GM12891 (cell line): ENCODE data around the gene BSND.
"Not testable (repeated sequence)": the region's sequence is repeated elsewhere in the genome, so short reads cannot be mapped to it uniquely, and the experiment has no call there.

Experiments
- DNase-seq: peaks from one replicate; pipeline ENCODE4 v3.0.0; 2011; ENCODE audit warnings: low spot score; ENCODE audit not compliant: insufficient read length
- FAIRE-seq: peaks from 2 replicates; lab custom pipeline; 2011; peaks lifted over from hg19 to GRCh38; lab: Jason Lieb, UNC
- PAX5 ChIP-seq: IDR thresholded peaks from 2 replicates; pipeline ENCODE4 v1.6.1; 2011; ENCODE audit warnings: low read length, moderate library complexity, mild to moderate bottlenecking; ENCODE audit not compliant: insufficient read depth, severe bottlenecking
- POLR2A ChIP-seq: IDR thresholded peaks from 2 replicates; pipeline ENCODE4 v1.6.1; 2011; ENCODE audit warnings: low read depth, low read length, control low read depth
- POLR2AphosphoS5 ChIP-seq: IDR thresholded peaks from 2 replicates; pipeline ENCODE4 v1.6.1; 2011; ENCODE audit warnings: low read depth, low read length, control low read depth
- POU2F2 ChIP-seq: IDR thresholded peaks from 2 replicates; pipeline ENCODE4 v1.6.1; 2011; ENCODE audit warnings: low read depth, mild to moderate bottlenecking, control low read depth, low read length, moderate library complexity
- SPI1 ChIP-seq: IDR thresholded peaks from 2 replicates; pipeline ENCODE4 v1.6.1; 2011; ENCODE audit warnings: low read depth, low read length, control low read depth
- TAF1 ChIP-seq: IDR thresholded peaks from 2 replicates; pipeline ENCODE4 v1.6.1; 2011; ENCODE audit warnings: low read depth, low read length, control low read depth

The BSND gene

GRCh38 chr1:55010887-55011217 is 12.1 kb downstream of the BSND start:
- TF ChIP-seq POLR2AphosphoS5 = no peak
- TF ChIP-seq POLR2A = no peak
- TF ChIP-seq TAF1 = no peak
- no peak for TF ChIP-seq SPI1
- TF ChIP-seq POU2F2 = no peak
- TF ChIP-seq PAX5 = no peak
- FAIRE-seq (no peak), DNase-seq (no peak)

GRCh38 chr1:55012661-55013060 is 13.9 kb downstream of the BSND start:
- DNase-seq = no peak
- no peak for TF ChIP-seq POLR2A
- no peak for TF ChIP-seq POLR2AphosphoS5
- TF ChIP-seq POU2F2 = no peak
- no peak for TF ChIP-seq TAF1
- TF ChIP-seq SPI1 = no peak
- TF ChIP-seq PAX5 = no peak
- no peak for FAIRE-seq

GRCh38 chr1:55015123-55015522 is 16.4 kb downstream of the BSND start:
- TF ChIP-seq TAF1 (no peak), POU2F2 (no peak), POLR2AphosphoS5 (no peak), PAX5 (no peak), SPI1 (no peak), POLR2A (no peak)
- DNase-seq = no peak
- no peak for FAIRE-seq

GRCh38 chr1:55015731-55016620 is 17.2 kb downstream of the BSND start:
- TF ChIP-seq POU2F2 (no peak), TAF1 (no peak), PAX5 (no peak)
- FAIRE-seq = no peak
- DNase-seq = no peak

GRCh38 chr1:55018395-55018794 is 19.7 kb downstream of the BSND start:
- DNase-seq (no peak), FAIRE-seq (no peak)
- TF ChIP-seq POU2F2 (no peak), POLR2A (no peak), PAX5 (no peak), TAF1 (no peak), POLR2AphosphoS5 (no peak), SPI1 (no peak)

- DNase-seq (peak; percentile 80), FAIRE-seq (peak; percentile 91)
- TF ChIP-seq TAF1 = no peak
These were observed 23.3 kb downstream of the BSND start for GRCh38 chr1:55021942-55022546.

GRCh38 chr1:55024163-55024562 is 25.4 kb downstream of the BSND start:
- not testable (repeated sequence) for FAIRE-seq, DNase-seq

GRCh38 chr1:55026682-55027081 is 27.9 kb downstream of the BSND start:
- not testable (repeated sequence) for DNase-seq, FAIRE-seq

GRCh38 chr1:55031098-55031497 is 32.4 kb downstream of the BSND start:
- DNase-seq, FAIRE-seq: not testable (repeated sequence)

- FAIRE-seq = no peak
These were observed 34.5 kb downstream of the BSND start for GRCh38 chr1:55033265-55033614.

GRCh38 chr1:55034476-55035133 is 35.9 kb downstream of the BSND start:
- DNase-seq = no peak
- no peak for TF ChIP-seq PAX5
- TF ChIP-seq SPI1 = no peak
- no peak for TF ChIP-seq POLR2A
- no peak for TF ChIP-seq POLR2AphosphoS5
- no peak for TF ChIP-seq TAF1
- TF ChIP-seq POU2F2 = no peak
- no peak for FAIRE-seq

More at GRCh38 chr1:55033265-55033614, 34.5 kb downstream of the BSND start:
- no peak for DNase-seq
- TF ChIP-seq POLR2A (no peak), SPI1 (no peak)
